ENCODE measurements around the gene BCAS3.
"Not testable (repeated sequence)": the region's sequence is repeated elsewhere in the genome, so short reads cannot be mapped to it uniquely, and the experiment has no call there.

The BCAS3 gene

DNA sequence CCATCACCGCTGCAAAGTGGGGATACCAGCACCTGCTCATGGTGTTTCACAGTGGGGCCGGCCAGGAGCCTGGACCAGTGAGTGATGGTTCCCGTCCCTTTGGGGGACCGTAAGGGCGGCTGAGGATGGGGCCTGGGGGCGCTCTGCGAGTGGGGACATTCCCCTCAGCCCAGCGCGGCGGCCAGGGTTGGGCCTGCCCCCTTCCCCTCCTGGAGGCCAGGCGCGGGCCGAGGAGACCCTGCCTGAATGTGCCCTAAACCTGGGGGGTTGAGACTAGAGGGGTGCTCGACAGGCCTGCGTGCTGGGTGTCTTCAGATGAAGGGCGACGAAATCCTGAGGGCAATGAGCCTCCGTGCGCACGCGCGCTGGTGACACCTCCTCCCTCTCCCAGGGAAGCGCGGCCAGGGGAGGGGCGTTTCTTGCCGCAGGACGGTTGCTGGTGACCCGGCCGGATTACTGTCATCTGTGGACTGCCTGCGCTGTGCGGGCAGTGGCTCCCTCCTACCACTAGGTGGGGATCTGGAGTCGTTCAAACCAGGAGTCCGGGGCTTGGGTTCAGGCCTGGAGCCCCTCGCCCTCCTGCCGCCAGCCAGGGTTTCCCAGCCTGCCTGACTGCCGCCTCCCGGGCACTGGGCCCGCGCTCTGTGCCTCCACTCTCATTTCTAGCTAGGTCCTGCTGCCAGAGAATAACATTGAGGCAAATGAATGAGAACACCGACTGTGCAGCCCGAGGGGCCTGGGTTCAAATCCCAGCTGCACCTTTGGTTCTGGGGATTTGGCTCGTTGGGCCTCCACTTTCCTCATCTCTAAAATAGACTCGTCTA, 739.1 kb downstream of the BCAS3 start:
- peak; percentile 68 to 84 for DNase-seq

DNA sequence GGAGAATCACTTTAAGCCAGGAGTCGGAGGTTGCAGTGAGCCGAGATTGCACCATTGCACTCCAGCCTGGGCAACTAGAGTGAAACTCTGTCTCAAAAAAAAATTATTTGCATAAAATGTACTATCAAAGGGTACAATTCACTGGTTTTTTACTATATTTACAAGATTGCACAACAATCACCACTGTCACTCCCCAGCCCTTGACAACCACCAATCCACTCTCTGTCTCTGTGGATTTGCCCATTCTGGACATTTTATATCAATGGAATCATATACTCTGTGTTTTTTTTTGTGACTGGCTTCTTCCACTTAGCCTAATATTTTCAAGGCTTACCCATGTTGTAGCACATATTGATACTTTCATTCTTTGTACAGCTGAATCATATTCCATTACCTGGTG, 740.8 kb downstream of the BCAS3 start:
- no peak for DNase-seq

DNA sequence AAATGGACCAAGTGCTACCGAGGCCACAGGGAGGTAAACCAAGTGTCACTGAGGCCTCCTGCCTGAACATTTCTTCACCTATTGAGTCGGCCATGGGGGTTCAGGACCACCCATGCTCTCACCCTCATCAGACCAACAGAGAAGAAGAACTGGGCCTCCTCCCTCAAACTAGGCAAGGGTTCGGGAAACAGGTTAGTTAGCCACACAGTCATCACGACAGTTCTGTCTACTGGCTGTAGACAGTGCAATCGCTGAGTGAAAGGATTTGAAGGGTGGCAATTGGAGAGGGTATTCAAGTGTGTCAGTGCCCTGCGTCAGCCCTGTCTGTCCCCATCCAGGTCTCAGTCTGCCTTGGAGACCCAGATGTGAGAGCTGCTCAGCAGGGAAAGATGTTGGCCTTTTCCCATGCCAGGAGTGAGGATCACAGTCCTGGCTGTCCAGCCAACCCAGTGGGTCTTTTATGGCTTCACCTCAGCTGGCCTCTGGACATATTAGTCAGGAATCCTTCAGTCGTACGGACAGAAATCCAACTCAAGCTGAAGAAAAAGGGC, 741.9 kb downstream of the BCAS3 start:
- no peak for DNase-seq

DNA sequence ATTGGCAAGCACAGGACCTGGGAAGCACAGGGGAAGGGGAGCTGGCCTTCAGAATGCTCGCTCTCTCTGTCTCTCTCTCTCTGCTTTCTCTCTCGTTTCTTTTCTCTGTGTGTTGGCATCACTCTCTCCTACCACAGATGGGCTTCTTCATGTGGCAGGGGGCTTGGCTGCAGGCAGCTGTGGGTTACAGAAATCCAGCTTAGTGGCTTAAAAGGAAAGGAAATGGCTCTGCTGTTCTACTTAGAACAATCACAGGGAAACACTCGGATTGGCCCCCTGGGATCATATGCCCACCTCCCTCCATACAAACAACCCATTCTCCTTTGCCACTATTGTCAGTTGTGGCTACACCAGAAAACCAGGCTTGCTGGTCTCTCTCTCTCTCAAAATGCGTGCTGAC, 742.4 kb downstream of the BCAS3 start:
- no peak for DNase-seq

DNA sequence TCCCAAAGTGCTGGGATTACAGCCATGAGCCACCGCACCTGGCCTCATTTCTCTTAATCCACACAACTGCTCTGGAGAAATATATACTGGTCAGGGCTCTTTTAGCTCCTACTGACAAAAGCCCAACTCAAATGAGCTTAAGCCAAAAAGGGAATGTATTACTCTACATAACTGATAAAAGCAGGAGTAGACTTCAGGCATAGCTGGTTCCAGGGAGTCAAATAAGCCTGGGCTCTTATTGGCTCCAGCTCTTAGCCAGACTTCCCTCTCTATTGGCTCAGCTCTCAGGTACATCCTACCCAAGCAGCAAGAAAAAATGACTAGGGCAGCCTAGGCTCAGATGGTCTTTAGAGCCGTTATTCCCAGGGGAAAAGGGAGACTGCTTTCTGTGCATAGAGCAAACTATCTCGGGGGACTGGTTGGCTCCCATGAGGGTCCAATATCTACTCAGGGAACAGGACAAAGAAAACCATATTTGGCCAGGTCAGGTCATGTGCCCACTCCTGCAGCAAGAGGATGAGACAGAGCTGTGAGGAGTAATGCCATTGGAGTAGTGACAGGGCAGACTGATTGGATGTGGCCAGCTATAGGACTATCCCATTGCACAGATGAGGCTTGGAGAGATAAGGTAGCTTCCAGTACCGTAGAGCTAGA, 743.2 kb downstream of the BCAS3 start:
- no peak for DNase-seq

DNA sequence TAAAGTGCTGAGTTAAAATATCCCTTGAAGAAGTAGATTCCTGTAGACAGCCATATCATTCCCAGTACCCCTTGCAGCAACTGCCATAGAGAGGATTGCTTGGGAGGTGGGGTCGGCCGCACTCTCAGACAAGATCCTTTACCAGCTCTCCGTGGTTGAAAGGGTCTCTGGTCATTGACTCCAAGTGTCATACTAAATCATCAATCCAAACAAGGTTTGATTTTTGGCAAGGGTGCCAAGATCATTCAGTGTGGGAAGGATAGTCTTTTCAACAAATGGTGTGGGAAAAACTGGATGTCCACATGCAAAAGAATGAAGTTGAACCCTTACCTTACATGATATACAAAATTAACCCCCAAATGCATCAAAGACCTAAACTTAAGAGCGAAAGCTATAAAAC, 743.8 kb downstream of the BCAS3 start:
- DNase-seq, result no peak

DNA sequence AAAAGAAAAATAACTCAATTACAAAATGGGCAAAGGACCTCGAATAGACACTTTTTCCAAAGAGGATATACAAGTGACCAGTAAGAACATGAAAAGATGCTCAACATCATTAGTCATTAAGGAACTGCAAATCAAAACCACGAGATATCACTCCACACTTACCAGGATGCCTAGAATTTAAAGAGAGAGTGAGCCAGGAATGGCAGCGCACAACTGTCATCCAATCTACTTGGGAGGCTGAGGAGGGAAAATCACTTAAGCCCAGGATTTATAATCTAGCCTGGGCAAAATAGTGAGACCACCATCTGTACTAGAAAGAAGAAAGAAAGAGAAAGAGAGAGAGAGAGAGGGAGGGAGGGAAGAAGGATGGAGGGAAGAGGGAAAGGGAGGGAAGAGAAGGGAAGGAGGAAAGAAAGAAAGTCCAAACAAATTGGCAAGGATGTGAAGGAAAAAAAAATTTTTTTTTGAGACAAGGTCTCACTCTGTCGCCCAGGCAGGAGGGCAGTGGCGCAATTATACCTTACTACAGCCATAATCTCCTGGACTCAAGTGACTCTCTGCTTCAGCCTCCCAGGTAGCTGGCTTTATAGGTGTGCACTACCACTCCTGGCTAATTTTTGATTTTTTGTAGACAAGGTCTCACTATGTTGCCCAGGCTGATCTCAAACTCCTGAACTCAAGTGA, 744.6 kb downstream of the BCAS3 start:
- no peak for DNase-seq

DNA sequence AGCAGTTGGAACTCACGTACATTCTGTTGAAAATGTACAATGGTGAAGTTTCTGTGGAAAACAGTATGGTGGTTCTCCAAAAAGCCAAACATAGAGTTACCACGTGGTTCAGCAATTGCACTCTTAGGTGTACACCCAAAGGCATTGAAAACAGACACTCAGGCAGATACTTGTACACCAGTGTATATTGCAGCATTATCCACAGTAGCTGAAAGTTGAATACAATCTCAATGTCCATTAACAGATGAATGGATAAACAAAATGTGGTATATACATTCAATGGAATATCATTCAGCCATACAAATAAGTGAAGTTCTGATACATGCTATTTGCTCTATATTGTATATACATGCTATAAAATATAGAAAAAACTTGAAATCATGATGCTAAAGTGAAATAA, 745.2 kb downstream of the BCAS3 start:
- no peak for DNase-seq

DNA sequence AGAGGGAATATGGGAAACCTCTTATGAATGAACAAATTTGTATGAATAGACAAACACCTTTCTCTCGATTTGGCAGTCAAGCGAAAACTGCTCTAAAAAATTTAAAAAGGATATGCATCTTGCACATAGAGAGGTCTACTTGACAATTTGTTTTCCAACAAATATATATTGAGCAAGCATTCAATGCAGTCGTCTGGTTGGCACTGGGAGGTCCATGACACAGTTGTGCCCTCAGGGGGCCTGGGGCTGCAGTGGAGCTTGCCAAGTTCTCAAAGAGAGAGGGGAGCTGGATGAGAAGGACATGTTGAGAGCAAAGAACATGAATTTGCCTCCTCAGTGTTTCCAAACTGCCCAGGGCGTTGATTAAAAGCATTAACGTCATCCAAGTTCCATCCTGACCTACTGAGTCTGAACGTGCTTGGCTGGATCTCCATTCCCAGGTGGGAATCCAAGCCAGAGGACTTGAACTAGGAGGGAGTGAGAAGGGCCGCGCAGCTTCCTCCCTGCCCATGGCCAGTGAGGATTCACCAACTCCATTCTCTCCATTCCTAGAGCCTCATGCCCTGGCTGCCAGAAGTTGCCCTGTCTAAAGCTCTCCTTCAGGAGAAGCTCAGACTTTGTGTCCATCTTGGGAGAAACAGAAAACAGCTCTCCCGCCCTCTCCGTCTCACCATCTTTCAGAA, 746.5 kb downstream of the BCAS3 start:
- DNase-seq, result no peak

DNA sequence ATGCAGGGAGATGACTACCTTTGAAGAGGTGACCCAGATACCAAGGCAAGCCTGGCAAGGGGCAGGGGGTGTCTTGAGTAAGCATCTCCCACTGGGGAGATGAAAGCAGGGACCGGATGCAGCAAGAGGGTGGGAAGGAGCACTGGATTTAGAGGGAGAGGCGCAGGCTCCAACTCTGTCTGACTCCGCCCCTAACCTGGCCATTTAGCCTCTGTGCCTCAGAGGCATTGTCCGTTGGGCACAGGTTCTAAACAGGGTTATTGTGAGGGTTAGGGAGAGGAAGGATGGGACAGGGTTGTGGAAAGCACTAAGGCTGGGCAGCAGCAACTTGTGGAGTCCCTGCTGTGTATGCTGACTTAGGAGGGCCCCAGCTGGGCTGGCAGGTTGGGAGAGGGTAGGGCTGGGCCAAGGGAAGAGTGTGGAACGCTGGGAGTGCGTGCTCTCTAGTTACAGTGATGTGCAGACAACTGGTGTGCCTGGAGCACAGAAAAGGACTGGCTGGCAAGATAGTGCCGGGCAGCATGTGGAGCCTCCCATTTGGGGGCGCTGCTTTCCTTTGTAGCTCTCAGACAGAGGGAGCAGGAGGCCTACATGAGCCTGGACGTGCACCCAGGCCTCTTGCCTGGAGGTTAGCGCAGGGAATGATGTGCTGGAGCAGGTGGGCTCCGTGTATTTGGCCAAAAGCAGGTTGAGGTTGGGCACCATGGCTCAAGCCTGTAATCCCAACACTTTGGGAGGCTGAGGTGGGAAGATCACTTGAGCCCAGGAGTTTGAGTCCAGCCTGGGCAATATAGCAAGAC, 748.2 kb downstream of the BCAS3 start:
- no peak for DNase-seq

DNA sequence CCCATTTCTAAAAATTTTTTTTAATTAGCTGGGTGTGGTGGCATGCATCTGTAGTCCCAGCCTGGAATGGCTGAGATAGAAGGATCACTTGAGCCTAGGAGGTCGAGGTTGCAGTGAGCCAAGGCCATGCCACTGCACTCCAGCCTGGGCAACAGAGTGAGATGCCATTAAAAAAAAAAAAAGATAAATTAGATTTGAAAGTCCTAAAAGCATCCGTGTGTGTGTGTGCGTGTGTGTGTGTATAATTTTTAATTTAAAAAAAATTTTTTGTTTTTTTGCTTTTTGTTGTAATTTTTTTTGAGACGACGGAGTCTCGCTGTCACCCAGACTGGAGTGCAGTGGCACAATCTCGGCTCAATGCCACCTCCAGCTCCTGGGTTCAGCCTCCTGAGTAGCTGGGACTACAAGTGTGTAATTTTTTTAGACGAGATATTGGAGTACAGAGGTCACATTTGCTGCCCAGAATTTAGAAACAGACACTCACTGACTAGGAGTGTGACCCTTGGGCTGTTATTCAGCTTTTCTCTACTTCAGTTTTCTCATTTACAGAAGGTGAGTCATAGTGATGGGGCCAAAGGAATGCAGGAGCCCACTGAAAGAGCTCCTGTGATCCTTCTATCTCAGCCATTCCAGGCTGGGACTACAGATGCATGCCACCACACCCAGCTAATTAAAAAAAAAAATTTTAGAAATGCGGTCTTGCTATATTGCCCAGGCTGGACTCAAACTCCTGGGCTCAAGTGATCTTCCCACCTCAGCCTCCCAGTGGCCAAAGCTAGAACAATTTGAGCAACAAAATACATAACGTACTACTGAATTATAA, 749.0 kb downstream of the BCAS3 start:
- DNase-seq, result no peak

DNA sequence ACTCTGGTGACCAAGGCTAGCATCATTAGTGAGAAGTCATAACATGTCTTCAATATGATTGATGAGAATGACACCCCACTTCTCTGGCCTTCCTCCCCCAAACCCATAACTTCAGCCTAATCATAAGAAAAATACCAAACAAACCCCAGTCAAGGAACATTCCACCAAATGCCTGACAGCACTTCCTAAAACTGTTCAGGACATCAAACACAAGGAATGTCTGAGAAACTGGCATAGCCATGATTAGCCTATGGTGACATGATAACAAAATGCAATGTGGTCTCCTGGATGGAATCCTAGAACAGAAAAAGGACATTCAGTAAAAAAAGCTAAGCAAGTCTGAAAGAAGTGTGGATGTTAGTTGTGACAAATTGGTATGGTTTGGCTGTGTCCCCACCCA, 749.9 kb downstream of the BCAS3 start:
- DNase-seq, result no peak

DNA sequence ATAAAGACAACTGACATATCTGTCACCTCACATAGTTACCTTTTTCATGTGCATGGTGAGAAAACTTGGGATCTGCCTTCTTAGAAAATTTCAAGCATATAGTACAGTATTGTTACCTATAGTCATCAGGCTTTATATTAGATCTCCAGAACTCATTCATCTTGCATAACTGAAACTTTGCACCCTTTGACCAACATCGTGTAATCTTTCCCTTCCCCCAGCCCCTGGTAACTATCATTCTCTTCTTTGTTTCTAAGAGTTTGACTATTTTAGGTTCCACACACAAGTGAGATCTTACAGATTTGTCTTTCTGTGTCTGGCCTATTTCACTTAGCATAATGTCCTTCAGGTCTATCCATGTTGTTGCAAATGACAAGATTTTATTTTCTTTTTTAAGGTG, 751.6 kb downstream of the BCAS3 start:
- DNase-seq, result no peak

DNA sequence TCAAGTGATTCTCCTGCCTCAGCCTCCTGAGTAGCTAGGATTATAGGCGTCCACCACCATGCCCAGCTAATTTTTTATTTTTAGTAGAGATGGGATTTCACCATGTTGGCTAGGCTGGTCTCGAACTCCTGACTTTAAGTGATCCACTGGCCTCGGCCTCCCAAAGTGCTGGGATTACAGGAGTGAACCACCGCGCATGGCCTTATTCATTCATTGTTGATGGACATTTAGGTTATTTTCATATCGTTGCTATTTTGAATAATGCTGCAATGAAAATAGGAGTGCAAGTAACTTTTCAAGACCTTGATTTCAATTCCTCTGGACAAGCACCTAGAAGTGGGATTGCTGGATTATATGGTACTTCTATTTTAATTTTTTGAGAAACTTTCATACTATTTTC, 752.2 kb downstream of the BCAS3 start:
- not testable (repeated sequence) for DNase-seq

DNA sequence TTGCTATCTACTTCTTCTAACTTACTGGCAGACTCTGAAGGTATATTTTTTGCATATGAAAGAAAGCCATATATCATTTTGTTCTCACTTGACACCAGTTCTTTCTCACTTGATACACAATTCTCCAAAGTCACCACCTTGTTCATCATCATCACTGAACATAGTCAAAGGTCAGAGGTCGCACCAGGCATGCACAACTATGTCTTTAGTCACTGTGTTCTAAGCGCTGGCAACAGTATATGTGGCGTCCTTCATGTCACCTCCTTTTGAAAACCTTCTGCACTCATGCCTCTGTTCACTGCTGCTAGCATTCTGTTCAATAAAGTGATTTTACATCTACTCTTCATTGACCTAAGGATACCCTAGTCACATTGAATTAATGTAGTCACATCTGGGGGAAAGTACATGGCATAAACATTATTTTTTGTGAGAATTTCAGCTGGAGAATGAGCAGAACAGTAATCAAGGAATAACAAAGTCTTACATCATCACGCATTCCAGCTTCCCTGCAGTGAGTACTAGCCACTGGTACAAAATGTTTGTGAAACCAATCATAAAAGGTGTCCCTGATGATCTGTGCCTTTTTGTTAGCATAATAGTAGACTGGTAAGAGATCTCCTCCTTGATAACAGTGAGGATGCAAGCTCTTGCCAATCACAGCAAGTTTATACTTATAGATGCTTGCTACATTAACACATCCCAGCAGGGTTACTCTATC, 754.1 kb downstream of the BCAS3 start:
- no peak for DNase-seq

DNA sequence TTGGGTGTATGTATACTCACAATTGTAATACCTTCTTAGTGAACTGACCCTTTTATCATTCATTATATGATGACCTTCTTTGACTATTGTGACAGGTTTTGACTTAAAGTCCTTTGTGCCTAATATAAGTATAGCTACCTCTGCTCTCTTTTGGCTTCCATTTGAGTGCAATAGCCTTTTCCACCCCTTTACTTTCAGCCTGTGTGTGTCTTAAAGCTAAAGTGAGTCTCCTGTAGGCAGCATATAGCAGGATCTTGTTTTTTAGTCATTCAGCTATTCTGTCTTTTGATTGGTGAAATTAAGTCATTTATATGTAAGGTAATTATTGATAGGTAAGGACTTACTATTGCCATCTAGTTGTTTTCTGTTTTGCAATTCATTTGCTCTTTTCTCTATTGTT, 758.6 kb downstream of the BCAS3 start:
- no peak for DNase-seq

DNA sequence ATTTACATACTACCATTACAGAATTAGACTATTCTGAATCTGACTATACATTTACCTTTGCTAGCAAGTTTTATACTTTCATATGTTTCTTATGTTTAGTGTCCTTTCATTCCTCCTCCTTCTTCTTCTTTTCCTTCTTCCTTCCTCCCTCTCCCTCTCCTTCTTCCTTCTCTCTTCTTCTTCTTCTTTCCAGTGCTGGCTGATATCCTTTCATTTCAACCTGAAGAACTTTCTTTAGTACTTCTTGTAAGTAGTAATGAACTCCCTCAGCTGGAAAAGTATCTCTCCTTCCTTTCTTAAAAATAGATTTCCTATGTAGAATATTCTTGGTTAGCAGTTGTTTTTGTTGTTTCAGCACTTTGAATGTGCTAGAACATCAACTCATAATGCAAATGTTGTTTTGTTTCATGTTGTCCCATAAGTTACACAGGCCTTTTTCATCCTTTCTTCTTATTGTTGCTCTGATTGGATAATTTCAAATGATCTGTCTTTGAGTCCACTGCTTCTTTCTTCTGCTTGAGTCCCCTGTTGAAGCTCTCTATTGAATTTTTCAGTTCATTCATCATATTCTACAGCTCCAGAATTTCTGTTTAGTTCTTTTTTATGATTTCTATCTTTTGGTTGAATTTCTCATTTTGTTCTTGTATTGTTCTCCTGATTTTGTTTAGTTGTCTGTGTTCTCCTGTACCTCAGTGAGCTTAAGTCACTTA, 759.5 kb downstream of the BCAS3 start:
- DNase-seq, result no peak

DNA sequence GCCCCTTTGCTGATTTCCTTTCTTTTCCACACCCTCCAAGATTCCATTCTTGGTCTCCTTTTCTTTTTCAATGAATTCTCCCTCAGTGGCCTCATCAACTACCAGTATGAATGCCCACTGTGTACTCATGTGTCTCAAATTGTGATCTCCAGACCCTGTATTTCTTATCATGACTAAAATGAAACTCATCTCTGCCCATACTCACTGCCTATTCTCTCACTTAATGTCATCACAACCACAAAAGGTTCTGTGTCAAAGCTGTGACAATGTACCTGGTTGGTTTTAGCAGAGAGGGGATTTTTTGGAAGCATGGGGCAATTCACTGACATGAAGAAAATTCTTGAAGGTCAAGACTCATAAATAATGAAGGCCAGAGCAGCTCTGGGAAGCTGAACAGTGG, 763.0 kb downstream of the BCAS3 start:
- no peak for DNase-seq

DNA sequence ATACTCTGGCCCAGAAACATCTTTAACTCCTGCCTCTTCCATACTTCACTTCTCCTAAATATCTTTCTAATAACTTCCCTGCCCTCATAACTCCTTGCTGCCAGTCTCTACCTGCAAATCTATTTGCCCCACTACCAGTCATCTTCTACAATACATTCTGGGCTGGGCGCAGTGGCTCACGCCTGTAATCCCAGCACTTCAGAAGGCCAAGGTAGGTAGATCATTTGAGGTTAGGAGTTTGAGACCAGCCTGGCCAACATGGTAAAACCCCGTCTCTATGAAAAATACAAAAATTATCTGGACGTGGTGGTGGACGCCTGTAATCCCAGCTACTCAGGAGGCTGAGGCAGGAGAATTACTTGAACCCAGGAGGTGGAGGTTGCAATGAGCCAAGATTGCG, 763.9 kb downstream of the BCAS3 start:
- not testable (repeated sequence) for DNase-seq

Data from NCI-H446 (cell line).